Embryonic facial prominence (tissue), 1 donor: ENCODE results near the gene DNM3.
A peak's percentile ranks its signal among the peaks of the same experiment; 100 is the strongest.

Experiments used
- DNase-seq: peaks from one replicate; pipeline ENCODE4 v3.0.0-alpha.2; 2016; ENCODE audit errors: extremely low spot score

DNM3 gene

DNA sequence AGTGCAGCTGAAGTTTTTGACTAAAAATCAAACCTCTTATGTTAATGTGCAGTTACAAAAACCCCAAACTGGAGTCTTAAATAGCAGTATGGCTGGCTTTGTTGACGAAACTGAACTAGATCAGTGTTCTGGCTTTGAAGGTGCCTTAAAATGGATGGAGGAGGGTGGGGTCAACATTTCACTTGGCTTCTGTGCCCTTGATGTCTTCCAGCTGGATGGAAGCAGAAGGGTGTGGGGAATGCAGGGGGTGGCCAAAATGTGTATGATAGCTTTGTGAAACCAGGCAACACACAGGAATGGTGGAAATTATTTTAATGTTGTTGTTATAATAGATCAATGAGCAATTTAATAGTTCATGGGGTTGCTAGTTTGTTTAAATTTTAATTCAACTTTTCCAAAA is 482.4 kb downstream of the DNM3 start:
- DNase-seq = no peak

GRCh38 chr1:172324086-172324485 is 482.8 kb downstream of the DNM3 start:
- no peak for DNase-seq

GRCh38 chr1:172324761-172325160 is 483.5 kb downstream of the DNM3 start:
- no peak for DNase-seq

- no peak for DNase-seq
Observed at GRCh38 chr1:172325531-172325930, 484.2 kb downstream of the DNM3 start.

- DNase-seq = no peak
Observed at GRCh38 chr1:172326136-172326535, 484.8 kb downstream of the DNM3 start.

- DNase-seq = no peak
Observed at GRCh38 chr1:172328266-172328665, 487.0 kb downstream of the DNM3 start.

DNA sequence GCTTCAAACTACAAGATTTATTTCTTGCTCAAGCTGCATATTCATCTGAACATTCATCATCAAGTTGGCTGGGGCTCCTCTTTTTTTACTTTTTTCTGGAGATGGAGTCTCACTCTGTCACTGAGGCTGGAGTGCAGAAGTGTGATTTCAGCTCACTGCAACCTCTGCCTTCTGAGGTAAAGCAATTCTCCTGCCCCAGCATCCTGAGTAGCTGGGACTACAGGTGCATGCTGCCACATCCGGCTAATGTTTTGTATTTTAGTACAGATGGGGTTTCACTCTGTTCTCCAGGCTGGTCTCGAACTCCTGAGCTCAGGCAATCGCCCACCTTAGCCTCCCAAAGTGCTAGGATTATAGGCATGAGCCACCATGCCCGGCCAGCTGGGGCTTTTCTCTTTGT is 490.9 kb downstream of the DNM3 start:
- no peak for DNase-seq

DNA sequence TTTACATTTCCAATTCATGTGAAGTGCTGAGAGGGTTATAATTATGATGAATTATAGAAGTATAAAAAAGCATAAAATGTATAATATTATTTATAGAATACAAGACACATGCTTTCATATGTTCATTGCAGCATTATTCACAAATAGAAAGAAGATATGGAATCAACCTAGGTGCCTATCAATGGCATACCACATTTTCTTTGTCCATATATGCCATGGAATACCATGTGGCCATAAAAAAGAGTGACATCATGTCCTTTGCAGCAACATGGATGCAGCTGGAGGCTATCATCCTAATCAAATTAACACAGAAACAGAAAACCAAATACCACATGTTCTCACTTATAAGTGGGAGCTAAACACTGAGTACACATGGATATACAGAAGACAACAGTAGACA is 494.1 kb downstream of the DNM3 start:
- DNase-seq = no peak

DNA sequence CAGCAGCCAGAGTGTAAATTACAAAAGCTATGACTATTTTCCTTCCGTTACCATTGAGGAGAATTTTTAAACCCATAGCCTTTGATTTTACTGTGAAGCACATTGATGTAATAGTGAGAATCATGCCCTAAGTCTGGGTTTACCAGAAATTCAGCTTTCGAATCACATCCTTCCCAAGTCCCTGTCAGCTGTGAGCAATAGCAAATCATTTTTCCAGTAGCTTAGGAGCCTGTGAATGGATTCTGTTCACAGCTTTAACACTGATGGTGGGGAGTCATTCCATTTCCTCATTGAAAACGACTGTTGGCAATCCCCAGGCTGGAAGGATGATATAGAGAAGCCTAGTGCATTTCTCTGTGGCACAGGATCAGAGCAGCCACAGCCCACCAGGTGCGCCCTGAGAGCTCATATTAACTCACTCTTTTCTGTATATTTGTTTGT is 497.0 kb downstream of the DNM3 start:
- no peak for DNase-seq

DNA sequence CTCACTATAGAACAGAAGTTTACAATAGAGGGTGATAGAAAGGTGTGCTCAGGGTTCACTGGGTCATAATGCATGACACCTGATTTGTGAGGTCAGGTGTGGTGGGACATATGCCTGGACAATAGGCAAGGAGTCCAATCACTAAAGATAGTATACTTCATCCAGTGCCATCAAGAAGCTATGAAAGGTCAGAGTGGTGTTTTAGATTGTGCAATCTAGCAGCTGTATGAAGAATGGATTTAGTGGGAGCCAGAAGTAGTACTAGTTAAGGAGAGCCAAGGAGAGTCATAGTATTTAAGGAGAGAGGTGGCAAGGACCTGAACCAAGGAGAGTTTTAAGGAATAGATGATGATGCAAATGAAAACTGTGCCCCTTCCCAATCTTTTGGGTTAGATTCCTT is 498.5 kb downstream of the DNM3 start:
- no peak for DNase-seq

GRCh38 chr1:172340520-172340919 is 499.2 kb downstream of the DNM3 start:
- no peak for DNase-seq

DNA sequence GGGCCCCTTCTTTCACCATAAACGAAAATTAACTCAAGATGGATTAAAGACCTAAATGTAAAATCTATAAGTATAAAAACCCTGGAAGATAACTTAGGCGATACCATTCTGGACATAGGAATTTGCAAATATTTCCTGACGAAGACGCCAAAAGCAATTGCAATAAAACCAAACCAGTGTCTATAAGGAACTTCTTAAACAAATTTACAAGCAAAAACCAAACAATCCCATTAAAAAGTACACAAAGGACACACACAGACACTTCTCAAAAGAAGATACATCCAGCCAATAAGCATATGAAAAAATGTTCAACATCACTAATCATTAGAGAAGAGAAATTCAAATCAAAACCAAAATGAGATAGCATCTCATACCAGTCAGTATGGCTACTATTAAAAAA is 500.4 kb downstream of the DNM3 start:
- DNase-seq = no peak

- DNase-seq = no peak
Observed at GRCh38 chr1:172342584-172343239, 501.4 kb downstream of the DNM3 start.

DNA sequence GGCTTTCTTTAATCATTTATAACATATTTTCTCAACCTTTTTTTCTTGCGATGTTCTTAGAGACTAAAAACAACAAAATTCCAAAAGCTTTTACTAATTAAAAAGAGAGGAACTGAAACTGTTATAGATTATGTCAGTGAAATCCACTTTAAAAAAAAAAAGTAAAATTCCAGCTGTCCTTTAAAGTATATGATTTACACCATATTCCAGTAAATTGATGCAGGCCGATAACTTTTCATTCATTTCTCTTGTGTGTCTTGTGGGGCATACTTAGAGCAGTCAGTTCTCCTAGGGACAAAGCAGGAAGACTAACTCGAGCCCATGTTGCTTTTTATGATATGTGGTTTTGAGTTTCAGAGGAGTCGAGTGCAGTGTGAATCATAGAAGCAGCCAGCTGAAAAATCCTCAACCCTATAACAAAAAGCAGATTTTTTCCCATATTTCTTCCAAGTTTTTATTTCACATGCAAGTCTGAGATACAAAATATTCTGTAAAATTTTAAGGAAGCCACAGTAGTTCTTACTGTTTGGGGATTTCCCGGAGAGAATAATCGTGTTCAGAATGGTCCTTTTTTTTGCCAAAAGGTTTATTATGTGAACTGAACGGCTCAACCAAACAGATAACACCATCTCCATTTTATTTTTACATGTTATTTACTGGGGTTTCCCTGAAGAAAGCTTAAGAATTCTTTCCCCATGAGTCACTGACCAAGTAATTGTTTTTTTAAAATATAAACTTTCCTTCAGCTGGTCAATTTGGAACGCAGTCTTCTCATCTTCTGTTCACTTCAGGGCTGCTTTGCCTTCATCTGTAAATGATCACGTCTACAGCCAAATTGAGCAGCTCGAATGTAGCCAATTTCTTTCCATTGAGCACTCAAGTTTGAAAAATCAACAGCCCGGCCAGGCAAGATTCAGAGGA is 502.2 kb downstream of the DNM3 start:
- DNase-seq = peak; percentile 76

- DNase-seq = no peak
Observed at GRCh38 chr1:172344444-172344843, 503.1 kb downstream of the DNM3 start.

GRCh38 chr1:172345077-172345476 is 503.8 kb downstream of the DNM3 start:
- DNase-seq = no peak

- DNase-seq = no peak
Observed at GRCh38 chr1:172347416-172347815, 506.1 kb downstream of the DNM3 start.

DNA sequence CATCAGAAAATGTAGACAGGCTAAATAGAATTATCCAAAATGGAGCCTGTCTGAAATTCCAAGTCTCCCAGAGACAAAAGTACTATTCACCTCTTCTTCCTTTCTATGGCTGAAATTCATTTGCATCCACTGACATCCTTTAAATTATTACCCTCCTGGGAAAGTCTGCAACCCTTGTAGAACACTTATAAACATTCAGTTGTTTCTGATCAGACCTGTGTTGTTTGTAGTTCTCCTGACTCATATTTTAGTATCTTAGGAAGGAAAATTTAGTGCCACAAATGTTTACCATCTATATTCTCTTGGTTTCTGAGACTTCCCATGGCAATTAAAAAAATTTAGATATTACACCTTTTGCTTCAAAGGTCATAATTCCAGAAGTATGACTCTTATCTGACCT is 509.6 kb downstream of the DNM3 start:
- DNase-seq = no peak

DNA sequence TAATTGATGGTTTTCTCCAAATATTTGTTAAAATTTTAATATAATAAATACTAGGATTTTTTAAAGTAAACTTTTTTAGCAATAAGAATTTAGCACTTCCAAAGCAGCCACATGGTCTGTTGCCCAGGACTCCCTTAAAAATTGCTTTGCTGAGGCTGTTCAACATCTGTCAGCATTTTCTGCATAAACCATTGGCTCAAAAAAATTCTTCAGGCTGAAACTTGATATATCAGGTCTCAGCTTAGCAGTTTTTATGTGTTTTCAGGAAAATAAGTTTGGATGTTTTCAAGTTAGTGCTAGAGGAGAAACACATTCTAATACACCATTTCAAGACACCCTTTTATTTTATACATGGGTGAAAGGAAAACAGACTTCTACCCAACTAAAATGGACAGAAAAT is 510.0 kb downstream of the DNM3 start:
- peak; percentile 71 for DNase-seq

DNA sequence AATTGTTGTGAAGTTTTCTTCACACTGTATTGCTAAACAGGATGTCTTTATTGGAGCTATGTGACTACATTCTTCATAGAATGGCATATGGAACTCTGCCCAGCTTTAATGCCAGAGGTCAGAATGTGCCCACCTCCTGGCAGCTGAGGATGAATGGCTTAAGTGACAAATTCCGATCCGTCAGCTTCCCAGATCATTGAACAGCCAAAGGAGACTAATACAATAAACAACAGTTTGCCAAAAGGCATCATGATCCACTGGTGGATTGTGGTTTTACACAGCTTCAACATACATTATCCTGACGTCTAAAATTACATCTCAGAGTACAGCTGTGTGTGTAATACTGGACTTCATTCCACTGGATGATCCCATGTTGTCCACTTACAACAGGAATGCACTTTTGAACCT is 510.5 kb downstream of the DNM3 start:
- DNase-seq = no peak

- no peak for DNase-seq
Observed at GRCh38 chr1:172352435-172352834, 511.1 kb downstream of the DNM3 start.

DNA sequence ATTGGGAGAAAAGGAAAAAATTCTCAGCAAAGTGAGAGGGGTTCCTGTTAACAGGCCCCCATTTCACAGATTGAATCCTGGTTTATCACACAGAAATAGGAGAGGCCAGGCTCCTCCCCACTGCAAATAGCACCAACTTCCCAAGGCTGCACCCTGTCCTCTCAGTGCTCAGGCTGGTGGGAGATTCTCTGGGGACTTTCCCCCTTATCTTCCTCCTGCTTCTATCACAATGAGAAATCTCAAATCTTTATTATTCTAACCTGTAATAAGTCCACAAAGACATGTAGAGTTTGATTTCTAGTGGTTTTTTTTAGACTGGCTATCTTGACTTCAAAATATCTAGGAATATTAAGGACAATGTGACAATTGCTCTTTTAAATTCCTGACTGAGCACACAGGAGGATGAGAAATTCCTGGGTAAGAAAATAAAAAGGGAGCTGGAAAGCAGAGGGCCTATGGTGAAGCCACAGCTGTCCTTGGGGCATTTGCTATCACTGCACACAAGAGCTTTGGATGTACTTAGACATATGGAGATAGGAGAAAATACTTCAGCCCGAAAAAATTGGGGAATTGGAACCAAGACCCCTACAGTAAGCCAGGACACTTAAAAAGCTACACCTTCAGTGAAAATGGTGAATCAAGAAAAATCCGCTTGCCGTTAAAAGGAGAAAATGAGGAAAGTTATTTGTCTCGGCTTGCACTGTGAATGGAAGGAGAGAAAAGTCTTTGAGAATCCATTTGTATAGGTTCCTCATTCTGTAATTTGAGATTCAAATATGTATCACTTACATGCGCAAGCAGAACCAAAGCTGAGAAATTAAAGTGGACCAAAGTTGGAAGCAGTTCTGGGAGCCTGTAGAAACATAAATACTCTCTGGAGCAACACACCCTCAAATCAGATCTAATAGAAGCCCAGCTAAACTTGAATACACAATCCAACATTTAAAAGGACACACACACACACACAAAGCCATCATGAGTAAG is 513.3 kb downstream of the DNM3 start:
- DNase-seq = no peak
